Measurements from ENCODE around the gene CWC25. TPM values are rescaled to one million over a fixed set of nuclear protein-coding genes. Genes with fewer than 3 reads are reported as not detected.
A peak's percentile ranks its signal among the peaks of the same experiment; 100 is the strongest.

The CWC25 gene
- total and polyA plus RNA-seq, 2 of the 13 experiments (the other 11 are each of a cell fraction or from before 2014, with no cell fraction given): 15.6 to 22.7 TPM

DNA sequence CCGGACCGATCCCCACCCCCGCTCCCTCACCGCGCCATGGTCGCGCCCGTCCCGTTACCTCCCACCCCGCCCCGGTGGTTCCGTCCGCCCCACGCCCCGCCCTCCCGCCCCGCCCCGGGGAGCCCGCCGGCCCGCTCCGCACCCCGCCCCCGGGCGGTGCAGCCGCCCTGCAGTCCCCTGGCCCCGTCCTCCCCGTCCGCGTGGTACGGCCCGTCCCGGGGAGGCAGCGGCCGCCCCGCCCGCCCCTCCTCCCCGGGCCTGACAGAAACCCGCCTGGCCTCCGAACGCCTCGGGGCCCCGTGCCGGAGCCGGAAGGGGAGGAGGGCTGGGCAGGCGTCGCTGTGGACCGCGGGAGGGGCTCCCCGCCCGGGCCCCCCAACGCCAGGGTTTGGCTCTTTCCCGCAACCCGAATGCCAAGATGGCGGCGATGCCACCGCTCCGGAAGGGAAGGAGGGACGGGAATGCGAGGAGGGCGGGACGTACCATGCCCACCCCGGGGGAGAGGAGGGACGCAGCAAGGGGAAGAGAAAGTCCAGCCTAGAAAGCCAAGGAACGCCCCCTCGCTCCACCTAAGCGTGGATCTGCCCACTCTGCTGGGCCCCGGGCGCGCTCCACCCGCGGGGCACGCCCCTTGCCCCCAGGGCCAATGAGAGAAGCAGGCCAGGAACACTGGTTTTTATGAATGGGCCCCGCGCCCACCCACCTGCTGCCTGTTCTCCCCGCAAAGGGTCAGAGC lies 25.5 kb downstream of the CWC25 start, which contains the start of gene PIP4K2B (continued):
- peak; percentile 82; the same call in 1 of the 2 replicates for TF ChIP-seq KAT7 (CRISPR knock-in tag; IDR thresholded peaks at IDR 0.05; ENCODE audit: borderline replicate concordance)
- TF ChIP-seq KDM4B (CRISPR knock-in tag; IDR thresholded peaks at IDR 0.05): peak; percentile 94
- peak; percentile 90 for TF ChIP-seq REPIN1 (CRISPR knock-in tag; IDR thresholded peaks at IDR 0.05; ENCODE audit: borderline replicate concordance, low read depth)
- TF ChIP-seq, protein P1, sequence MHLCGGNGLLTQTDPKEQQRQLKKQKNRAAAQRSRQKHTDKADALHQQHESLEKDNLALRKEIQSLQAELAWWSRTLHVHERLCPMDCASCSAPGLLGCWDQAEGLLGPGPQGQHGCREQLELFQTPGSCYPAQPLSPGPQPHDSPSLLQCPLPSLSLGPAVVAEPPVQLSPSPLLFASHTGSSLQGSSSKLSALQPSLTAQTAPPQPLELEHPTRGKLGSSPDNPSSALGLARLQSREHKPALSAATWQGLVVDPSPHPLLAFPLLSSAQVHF (CRISPR knock-in tag; IDR thresholded peaks at IDR 0.05): no peak; the same call in 1 of the 2 replicates
- no peak for TF ChIP-seq ZNF572 (CRISPR knock-in tag; IDR thresholded peaks at IDR 0.05)
- TF ChIP-seq TRIM24 (CRISPR knock-in tag; IDR thresholded peaks at IDR 0.05): no peak
- peak; percentile 96 for TF ChIP-seq ETV5 (CRISPR knock-in tag; IDR thresholded peaks at IDR 0.05; ENCODE audit: borderline replicate concordance)
- no peak for TF ChIP-seq SOX6 (IDR thresholded peaks at IDR 0.05)
- peak; percentile 69 for TF ChIP-seq SOX6 (CRISPR knock-in tag; IDR thresholded peaks at IDR 0.05)
- TF ChIP-seq, protein P2, sequence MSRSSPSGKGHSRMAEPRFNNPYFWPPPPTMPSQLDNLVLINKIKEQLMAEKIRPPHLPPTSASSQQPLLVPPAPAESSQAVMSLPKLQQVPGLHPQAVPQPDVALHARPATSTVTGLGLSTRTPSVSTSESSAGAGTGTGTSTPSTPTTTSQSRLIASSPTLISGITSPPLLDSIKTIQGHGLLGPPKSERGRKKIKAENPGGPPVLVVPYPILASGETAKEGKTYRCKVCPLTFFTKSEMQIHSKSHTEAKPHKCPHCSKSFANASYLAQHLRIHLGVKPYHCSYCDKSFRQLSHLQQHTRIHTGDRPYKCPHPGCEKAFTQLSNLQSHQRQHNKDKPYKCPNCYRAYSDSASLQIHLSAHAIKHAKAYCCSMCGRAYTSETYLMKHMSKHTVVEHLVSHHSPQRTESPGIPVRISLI (CRISPR knock-in tag; IDR thresholded peaks at IDR 0.05; ENCODE audit: borderline replicate concordance): 0 out of 2 replicates have a peak, but pooled peaks have one; percentile 32
- TF ChIP-seq ZNF598 (CRISPR knock-in tag; IDR thresholded peaks at IDR 0.05; ENCODE audit: borderline replicate concordance): peak; percentile 91
- no peak; the same call in 1 of the 2 replicates for TF ChIP-seq ZC3H13 (CRISPR knock-in tag; IDR thresholded peaks at IDR 0.05)
- peak; percentile 86; the same call in 1 of the 2 replicates for TF ChIP-seq SIN3B (IDR thresholded peaks at IDR 0.05; ENCODE audit: low read length)
- TF ChIP-seq ATF7-NPFF (CRISPR knock-in tag; IDR thresholded peaks at IDR 0.05; ENCODE audit: low read depth): peak; percentile 82
- TF ChIP-seq KLF15 (CRISPR knock-in tag; IDR thresholded peaks at IDR 0.05; ENCODE audit: borderline replicate concordance): peak; percentile 69; the same call in 1 of the 2 replicates
- TF ChIP-seq, protein P3, sequence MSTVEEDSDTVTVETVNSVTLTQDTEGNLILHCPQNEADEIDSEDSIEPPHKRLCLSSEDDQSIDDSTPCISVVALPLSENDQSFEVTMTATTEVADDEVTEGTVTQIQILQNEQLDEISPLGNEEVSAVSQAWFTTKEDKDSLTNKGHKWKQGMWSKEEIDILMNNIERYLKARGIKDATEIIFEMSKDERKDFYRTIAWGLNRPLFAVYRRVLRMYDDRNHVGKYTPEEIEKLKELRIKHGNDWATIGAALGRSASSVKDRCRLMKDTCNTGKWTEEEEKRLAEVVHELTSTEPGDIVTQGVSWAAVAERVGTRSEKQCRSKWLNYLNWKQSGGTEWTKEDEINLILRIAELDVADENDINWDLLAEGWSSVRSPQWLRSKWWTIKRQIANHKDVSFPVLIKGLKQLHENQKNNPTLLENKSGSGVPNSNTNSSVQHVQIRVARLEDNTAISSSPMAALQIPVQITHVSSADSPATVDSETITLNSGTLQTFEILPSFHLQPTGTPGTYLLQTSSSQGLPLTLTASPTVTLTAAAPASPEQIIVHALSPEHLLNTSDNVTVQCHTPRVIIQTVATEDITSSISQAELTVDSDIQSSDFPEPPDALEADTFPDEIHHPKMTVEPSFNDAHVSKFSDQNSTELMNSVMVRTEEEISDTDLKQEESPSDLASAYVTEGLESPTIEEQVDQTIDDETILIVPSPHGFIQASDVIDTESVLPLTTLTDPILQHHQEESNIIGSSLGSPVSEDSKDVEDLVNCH (CRISPR knock-in tag; IDR thresholded peaks at IDR 0.05): no peak
- peak; percentile 77 for TF ChIP-seq ZFX (CRISPR knock-in tag; IDR thresholded peaks at IDR 0.05; ENCODE audit: low read depth)
- TF ChIP-seq, protein P4, sequence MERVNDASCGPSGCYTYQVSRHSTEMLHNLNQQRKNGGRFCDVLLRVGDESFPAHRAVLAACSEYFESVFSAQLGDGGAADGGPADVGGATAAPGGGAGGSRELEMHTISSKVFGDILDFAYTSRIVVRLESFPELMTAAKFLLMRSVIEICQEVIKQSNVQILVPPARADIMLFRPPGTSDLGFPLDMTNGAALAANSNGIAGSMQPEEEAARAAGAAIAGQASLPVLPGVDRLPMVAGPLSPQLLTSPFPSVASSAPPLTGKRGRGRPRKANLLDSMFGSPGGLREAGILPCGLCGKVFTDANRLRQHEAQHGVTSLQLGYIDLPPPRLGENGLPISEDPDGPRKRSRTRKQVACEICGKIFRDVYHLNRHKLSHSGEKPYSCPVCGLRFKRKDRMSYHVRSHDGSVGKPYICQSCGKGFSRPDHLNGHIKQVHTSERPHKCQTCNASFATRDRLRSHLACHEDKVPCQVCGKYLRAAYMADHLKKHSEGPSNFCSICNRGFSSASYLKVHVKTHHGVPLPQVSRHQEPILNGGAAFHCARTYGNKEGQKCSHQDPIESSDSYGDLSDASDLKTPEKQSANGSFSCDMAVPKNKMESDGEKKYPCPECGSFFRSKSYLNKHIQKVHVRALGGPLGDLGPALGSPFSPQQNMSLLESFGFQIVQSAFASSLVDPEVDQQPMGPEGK (CRISPR knock-in tag; IDR thresholded peaks at IDR 0.05): peak; percentile 98
- TF ChIP-seq, protein P5, sequence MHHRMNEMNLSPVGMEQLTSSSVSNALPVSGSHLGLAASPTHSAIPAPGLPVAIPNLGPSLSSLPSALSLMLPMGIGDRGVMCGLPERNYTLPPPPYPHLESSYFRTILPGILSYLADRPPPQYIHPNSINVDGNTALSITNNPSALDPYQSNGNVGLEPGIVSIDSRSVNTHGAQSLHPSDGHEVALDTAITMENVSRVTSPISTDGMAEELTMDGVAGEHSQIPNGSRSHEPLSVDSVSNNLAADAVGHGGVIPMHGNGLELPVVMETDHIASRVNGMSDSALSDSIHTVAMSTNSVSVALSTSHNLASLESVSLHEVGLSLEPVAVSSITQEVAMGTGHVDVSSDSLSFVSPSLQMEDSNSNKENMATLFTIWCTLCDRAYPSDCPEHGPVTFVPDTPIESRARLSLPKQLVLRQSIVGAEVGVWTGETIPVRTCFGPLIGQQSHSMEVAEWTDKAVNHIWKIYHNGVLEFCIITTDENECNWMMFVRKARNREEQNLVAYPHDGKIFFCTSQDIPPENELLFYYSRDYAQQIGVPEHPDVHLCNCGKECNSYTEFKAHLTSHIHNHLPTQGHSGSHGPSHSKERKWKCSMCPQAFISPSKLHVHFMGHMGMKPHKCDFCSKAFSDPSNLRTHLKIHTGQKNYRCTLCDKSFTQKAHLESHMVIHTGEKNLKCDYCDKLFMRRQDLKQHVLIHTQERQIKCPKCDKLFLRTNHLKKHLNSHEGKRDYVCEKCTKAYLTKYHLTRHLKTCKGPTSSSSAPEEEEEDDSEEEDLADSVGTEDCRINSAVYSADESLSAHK (CRISPR knock-in tag; IDR thresholded peaks at IDR 0.05; ENCODE audit: borderline replicate concordance): no peak
- no peak for TF ChIP-seq ZNF382 (CRISPR knock-in tag; IDR thresholded peaks at IDR 0.05; ENCODE audit: borderline replicate concordance)

Measured in HepG2 (cell line).